ENCODE measurements around the gene MLX.

DNA sequence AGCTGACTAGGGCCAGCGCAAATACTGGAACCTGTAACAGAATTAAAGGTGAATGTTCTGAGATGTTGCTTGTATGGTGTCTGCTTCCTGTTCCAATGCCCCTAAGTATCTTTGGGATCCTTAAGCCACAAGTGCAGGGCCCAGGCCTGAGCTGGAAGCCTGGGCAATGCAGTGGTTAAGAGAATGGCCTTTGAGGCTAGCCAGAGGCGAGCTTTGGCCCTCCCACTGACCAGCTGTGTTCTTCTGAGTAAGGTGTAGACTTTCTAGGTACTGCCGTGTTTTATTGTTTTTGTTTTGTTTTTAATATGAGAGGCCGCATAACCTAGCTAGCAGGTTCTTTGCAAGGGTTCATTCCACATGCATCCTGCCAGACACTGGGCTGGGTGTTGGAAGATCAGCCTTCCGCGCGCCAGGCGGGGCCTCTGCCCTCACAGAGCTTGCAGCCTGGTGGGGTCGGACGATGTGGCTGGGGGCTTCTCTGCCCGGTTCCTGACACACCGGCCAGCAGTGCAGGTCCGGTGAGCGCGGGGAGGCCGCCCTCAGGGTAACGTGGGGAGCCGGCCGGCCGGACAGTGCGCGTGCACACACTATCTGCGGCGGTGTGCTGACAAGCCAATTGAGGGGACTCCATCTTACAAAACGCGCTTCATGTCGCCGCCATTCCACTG, 551 bp upstream of the MLX start:
- TF ChIP-seq, protein P1, sequence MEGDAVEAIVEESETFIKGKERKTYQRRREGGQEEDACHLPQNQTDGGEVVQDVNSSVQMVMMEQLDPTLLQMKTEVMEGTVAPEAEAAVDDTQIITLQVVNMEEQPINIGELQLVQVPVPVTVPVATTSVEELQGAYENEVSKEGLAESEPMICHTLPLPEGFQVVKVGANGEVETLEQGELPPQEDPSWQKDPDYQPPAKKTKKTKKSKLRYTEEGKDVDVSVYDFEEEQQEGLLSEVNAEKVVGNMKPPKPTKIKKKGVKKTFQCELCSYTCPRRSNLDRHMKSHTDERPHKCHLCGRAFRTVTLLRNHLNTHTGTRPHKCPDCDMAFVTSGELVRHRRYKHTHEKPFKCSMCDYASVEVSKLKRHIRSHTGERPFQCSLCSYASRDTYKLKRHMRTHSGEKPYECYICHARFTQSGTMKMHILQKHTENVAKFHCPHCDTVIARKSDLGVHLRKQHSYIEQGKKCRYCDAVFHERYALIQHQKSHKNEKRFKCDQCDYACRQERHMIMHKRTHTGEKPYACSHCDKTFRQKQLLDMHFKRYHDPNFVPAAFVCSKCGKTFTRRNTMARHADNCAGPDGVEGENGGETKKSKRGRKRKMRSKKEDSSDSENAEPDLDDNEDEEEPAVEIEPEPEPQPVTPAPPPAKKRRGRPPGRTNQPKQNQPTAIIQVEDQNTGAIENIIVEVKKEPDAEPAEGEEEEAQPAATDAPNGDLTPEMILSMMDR (conservative IDR thresholded peaks at IDR 0.05; ENCODE audit: low read length): no peak
- no peak for TF ChIP-seq EZH2phosphoT487 (IDR thresholded peaks at IDR 0.05; ENCODE audit: borderline replicate concordance)
